Erythroblast (primary cell): ENCODE measurements around the gene PRDX3.

Source experiments
- DNase-seq, 2 experiments: peaks; one replicate each; lab custom pipeline; 2025; lab: John Stamatoyannopoulos, UW
- GATA1 ChIP-seq: IDR thresholded peaks from 2 replicates; pipeline ENCODE4 v1.6.1; 2011; ENCODE audit warnings: low read depth, mild to moderate bottlenecking, control low read depth, low read length, moderate library complexity
- POLR2A ChIP-seq: IDR thresholded peaks from 2 replicates; pipeline ENCODE4 v1.6.1; 2011; ENCODE audit warnings: mild to moderate bottlenecking, low read length

Gene PRDX3

GRCh38 chr10:119178372-119179119, at the start of gene PRDX3:
Gene PRDX3 (minus strand): TSS chr10:119178812. CDS start chr10:119178790, 22 bp downstream.
- TF ChIP-seq POLR2A, result peak; percentile 90
- no peak for TF ChIP-seq GATA1
- peak; percentile 91 to 95 for DNase-seq

DNA sequence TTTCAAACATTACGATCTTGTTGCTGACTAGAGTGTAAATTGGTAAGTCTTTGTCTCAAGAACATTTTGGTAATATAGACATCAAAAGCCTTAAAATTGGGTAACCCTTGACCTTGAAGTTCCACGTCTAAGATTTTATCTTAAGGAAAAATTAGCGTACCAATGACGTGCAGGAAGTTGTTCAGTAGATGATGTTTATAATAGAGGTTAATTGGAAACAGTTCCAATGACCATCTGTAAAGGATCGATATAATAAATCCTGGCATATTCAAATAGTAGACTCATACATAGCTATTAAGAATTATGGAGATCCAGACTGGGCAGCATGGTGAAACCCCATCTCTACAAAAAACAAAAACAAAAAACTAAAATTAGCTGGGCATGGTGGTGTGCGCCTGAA, 49.2 kb upstream of the PRDX3 start:
- DNase-seq, result no peak

GRCh38 chr10:119225083-119225658, 46.6 kb upstream of the PRDX3 start:
- no peak for DNase-seq
- TF ChIP-seq GATA1 (no peak), POLR2A (no peak)

More for the DNA sequence above, 49.2 kb upstream of the PRDX3 start:
- TF ChIP-seq GATA1 (no peak), POLR2A (no peak)

DNA sequence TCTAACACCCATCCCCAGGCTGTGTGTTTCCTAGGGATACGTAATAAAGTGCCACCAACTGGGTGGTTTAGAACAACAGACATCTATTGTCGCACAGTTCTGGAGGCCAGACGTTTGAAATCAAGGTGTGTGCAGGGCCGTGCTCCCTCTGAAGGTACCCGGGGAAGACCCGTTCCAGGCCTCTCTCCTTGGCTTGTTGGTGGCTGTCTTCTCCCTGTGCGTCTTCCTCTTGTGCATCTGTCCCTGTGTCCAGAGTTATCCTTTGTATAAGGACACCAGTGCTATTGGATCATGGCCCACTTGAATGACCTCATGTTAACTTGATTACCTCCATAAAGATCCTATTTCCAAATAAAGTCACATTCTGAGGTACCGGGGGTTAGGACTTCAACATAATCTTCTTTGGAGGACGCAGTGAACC, 44.4 kb upstream of the PRDX3 start:
- DNase-seq, result no peak
- TF ChIP-seq GATA1, result no peak
- TF ChIP-seq POLR2A, result no peak

- TF ChIP-seq GATA1, result no peak
- TF ChIP-seq POLR2A, result no peak
- no peak for DNase-seq
These were observed 43.9 kb upstream of the PRDX3 start for GRCh38 chr10:119222537-119222936.

- no peak for DNase-seq
- no peak for TF ChIP-seq POLR2A
- TF ChIP-seq GATA1, result no peak
These were observed 43.1 kb upstream of the PRDX3 start for GRCh38 chr10:119221666-119222065.

- TF ChIP-seq GATA1, result no peak
- no peak for TF ChIP-seq POLR2A
- no peak for DNase-seq
These were observed 42.6 kb upstream of the PRDX3 start for GRCh38 chr10:119221201-119221600.

DNA sequence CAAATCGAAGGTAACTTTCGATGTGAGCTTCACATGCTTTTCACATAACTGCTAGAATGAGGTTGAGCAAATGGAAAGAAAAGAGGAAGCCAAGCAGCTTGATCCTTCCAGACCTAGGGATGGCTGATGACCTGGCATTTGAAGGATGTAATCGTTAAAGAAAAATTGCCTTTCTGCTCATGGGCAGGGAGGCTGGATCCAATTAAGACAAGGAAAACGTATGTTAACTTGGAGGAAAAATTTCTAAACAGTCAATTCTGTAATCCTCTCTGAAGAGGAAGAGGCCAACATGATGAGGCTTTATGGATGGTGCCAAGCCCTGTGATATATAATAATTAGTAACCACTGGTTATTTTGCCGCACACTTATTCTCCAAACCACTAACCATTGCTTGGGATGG, 41.3 kb upstream of the PRDX3 start:
- no peak for TF ChIP-seq POLR2A
- TF ChIP-seq GATA1, result no peak
- DNase-seq, result no peak

- TF ChIP-seq GATA1, result no peak
- TF ChIP-seq POLR2A, result no peak
- DNase-seq, result no peak
These were observed 39.4 kb upstream of the PRDX3 start for GRCh38 chr10:119217991-119218490.

DNA sequence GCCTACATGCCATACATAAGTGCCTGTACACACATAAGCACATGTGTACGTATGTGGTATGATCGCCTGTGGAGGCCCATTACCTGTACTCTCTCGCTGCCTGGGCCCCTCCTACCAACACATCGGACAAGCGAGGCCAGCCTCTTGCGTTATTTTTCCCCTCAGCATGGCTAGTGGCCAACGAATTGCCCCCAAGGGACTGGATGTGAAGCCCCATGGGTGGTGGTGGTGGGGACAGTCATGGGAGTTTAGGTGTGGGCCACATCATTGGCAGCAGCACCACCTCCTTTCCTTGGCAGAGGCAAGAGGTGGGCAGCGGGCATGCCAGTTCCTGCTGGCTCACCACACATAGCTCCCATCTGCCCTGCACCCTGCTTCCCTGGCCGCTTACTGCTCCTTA, 38.8 kb upstream of the PRDX3 start:
- no peak for DNase-seq
- no peak for TF ChIP-seq GATA1
- TF ChIP-seq POLR2A, result no peak

DNA sequence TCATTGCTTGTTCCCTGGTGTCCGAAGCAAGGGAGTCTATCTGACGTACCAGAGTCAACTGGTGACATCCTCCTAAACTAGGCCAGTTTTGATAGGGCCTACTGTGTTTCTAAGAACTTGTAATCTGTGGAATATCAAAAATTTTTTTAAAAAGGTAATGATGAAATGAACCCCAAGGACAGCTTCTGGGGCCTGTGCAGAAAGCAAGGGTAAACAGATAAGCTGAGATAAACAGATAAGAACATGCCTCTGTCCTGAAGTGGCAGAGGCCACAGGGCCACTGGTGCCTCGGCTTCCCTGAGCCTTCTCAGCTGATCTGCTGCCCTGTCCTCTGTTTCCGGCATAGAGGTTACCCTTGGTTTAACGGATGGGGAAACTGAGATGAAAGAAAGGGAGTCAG, 37.5 kb upstream of the PRDX3 start:
- peak in 1 of 2 experiments; percentile 40 for DNase-seq
- no peak for TF ChIP-seq POLR2A
- no peak for TF ChIP-seq GATA1

DNA sequence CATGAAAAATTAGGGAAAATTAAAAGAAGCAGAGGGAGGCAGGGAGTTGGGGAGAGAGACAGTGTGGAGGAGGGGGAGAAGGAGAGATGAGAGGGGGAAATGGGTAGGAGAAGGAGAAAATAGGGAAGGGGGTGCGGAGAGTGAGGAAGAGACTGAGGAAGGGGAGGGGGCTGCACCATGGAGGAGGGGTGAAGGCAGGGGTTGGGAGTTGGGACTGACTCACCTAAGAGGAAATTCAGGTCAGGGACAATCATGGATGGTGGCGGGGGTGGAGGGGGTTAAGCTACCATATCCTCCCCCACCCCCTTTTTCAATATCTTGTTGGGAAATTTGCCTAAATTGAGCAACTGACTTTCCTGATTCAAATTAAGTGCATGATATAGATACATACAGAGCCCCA, 36.8 kb upstream of the PRDX3 start:
- TF ChIP-seq GATA1 (no peak), POLR2A (no peak)
- DNase-seq, result no peak

DNA sequence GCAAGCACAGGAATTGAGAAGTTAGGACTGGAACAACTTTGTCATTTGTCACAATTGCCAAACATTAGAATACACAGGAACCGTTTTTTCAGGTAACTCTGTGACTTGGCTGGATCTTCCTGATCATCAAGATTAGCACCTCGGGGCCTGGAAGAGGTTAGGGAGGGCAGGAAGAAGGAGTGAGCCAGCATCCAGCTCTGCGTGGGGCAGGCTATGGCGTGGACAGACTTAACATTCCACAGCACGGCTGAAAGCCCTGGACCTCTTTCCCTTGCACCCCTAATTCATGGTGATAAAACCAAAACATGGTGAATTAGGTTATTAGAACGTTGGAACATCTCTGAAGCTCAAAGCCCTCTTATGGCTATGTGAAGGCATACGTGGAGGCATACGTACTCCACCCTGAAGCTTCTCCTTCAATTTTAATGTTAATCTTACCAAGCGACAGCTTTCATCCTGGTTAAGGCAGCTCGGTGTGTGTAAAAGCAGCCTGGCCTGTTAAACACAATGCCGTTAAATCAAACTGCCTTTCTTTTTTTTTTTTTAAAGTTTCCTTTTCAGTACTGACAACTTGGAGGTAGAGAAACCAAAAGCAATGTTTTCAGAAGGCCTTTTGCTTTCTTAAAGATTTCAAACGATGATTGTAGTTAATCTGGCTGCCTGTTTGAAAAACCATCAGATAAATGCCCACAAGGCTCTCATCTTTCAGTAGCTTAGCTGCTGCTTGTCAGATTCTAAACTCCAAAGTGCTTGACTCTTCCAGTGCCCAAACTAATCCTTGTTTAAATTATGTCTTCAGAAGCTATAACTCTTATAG, 33.2 kb upstream of the PRDX3 start:
- TF ChIP-seq POLR2A (no peak), GATA1 (no peak)
- DNase-seq, result peak in 1 of 2 experiments; percentile 21
